H1 (cell line): ENCODE data around the gene CCDC82. TPM values are rescaled to one million over a fixed set of nuclear protein-coding genes. Genes with fewer than 3 reads are reported as not detected.

Experiments used
- CTCF ChIA-PET: fragments of 300-600 bp; sonication (Branson Sonifier 250); formaldehyde crosslinking; loops from one replicate; lab custom pipeline; 2021; ENCODE audit not compliant: partially characterized antibody; lab: Charles Lee
- POLR2A ChIA-PET: fragments of 300-600 bp; sonication (Branson Sonifier 250); formaldehyde crosslinking; loops from one replicate; lab custom pipeline; 2021; ENCODE audit warnings: inconsistent platforms; ENCODE audit not compliant: partially characterized antibody; lab: Charles Lee
- DNase-seq, 2 experiments: peaks; one replicate each; pipeline versions ENCODE4 v3.0.0 to v3.0.0-alpha.2; 2010 to 2022; ENCODE audit warnings: low spot score in 2 of 2, low read depth in 1 of 2, mixed read lengths in 1 of 2
- FAIRE-seq: peaks from 2 replicates; lab custom pipeline; 2011; peaks lifted over from hg19 to GRCh38; lab: Jason Lieb, UNC
- H2AFZ ChIP-seq: 2 replicates; pipeline ENCODE4 v1.8.1; 2012; ENCODE audit warnings: low read length, inconsistent platforms
- H2AK5ac ChIP-seq: 2 replicates; pipeline ENCODE4 v1.6.1; 2013; ENCODE audit warnings: low read depth, low read length
- H2BK120ac ChIP-seq: replicated peaks from 2 replicates; pipeline ENCODE3; 2013; ENCODE audit warnings: low read depth, low read length, inconsistent platforms
- H2BK12ac ChIP-seq: 2 replicates; pipeline ENCODE4 v1.6.1; 2013; ENCODE audit warnings: low read depth, low read length
- H2BK15ac ChIP-seq: 2 replicates; pipeline ENCODE4 v1.6.1; 2013; ENCODE audit warnings: low read length
- H2BK20ac ChIP-seq: 2 replicates; pipeline ENCODE4 v1.6.1; 2013; ENCODE audit warnings: low read length
- H2BK5ac ChIP-seq: 2 replicates; pipeline ENCODE4 v1.6.1; 2013; ENCODE audit warnings: low read depth, low read length
- H3K14ac ChIP-seq: 2 replicates; pipeline ENCODE4 v1.6.1; 2013; ENCODE audit warnings: inconsistent platforms; ENCODE audit not compliant: insufficient read length
- H3K18ac ChIP-seq: 2 replicates; pipeline ENCODE4 v1.6.1; 2013; ENCODE audit warnings: low read length; ENCODE audit errors: extremely low read depth
- H3K23ac ChIP-seq: 2 replicates; pipeline ENCODE4 v1.6.1; 2013; ENCODE audit warnings: inconsistent platforms; ENCODE audit not compliant: insufficient read length
- H3K23me2 ChIP-seq: 2 replicates; pipeline ENCODE4 v1.6.1; 2013; ENCODE audit warnings: low read depth, low read length
- H3K27ac ChIP-seq: 2 replicates; pipeline ENCODE4 v1.6.1; 2011; ENCODE audit warnings: low read depth, low read length, inconsistent platforms
- H3K27me3 ChIP-seq, 4 experiments: replicated peaks in 1 of 4; 1 replicate in 1 of 4; 2 replicates in 3 of 4; pipeline versions ENCODE4 v1.6.1 to v1.8.1; 2011 to 2013; ENCODE audit warnings: low read length in 3 of 4, mild to moderate bottlenecking in 3 of 4, inconsistent platforms in 2 of 4, mixed read lengths in 2 of 4, moderate library complexity in 1 of 4; ENCODE audit not compliant: control insufficient read depth in 3 of 4, insufficient read depth in 3 of 4; ENCODE audit errors: extremely low read depth in 1 of 4
- H3K36me3 ChIP-seq, 4 experiments: 2 replicates each; pipeline versions ENCODE4 v1.6.1 to v1.8.1; 2011 to 2013; ENCODE audit warnings: mild to moderate bottlenecking in 4 of 4, low read length in 3 of 4, moderate library complexity in 2 of 4, control low read depth in 1 of 4, inconsistent platforms in 1 of 4; ENCODE audit not compliant: insufficient read depth in 4 of 4, control insufficient read depth in 2 of 4
- H3K4ac ChIP-seq: replicated peaks from 2 replicates; pipeline ENCODE3; 2013; ENCODE audit warnings: low read length, low read depth, mixed read lengths, inconsistent platforms; ENCODE audit not compliant: insufficient read length
- H3K4me1 ChIP-seq, 4 experiments: replicated peaks in 1 of 4; 1 replicate in 1 of 4; 2 replicates in 3 of 4; pipeline versions ENCODE4 v1.6.1 to v1.8.1; 2011 to 2013; ENCODE audit warnings: low read length in 3 of 4, inconsistent platforms in 2 of 4, mixed read lengths in 1 of 4; ENCODE audit not compliant: insufficient read depth in 4 of 4, control insufficient read depth in 3 of 4
- H3K4me2 ChIP-seq, 2 experiments: 2 replicates each; pipeline versions ENCODE4 v1.6.1 to v1.8.1; 2011 to 2013; ENCODE audit warnings: low read depth in 2 of 2, low read length in 2 of 2, control low read depth in 1 of 2, inconsistent platforms in 1 of 2, mild to moderate bottlenecking in 1 of 2; ENCODE audit not compliant: insufficient read depth in 1 of 2
- H3K4me3 ChIP-seq, 4 experiments: fragments of 200-600, 300-600 bp in 1 of 4; sonication (generic), shearing (Covaris generic), sonication (Bioruptor Twin) in 1 of 4; 2 replicates each; pipeline versions ENCODE4 v1.5.1 to v1.8.1; 2011 to 2016; ENCODE audit warnings: low read length in 4 of 4, low read depth in 3 of 4, control low read depth in 2 of 4, inconsistent platforms in 2 of 4, mild to moderate bottlenecking in 2 of 4, mixed read lengths in 1 of 4, moderate library complexity in 1 of 4; ENCODE audit not compliant: insufficient read depth in 2 of 4; ENCODE audit errors: extremely low read depth in 1 of 4
- H3K56ac ChIP-seq: replicated peaks from 2 replicates; pipeline ENCODE3; 2013; ENCODE audit warnings: low read depth, mild to moderate bottlenecking, mixed read lengths, low read length, inconsistent platforms; ENCODE audit not compliant: insufficient read length
- H3K79me1 ChIP-seq: 2 replicates; pipeline ENCODE4 v1.6.1; 2013; ENCODE audit warnings: low read depth, low read length, control low read depth
- H3K79me2 ChIP-seq, 2 experiments: 2 replicates each; pipeline versions ENCODE4 v1.6.1 to v1.8.1; 2012 to 2013; ENCODE audit warnings: low read length in 2 of 2, mild to moderate bottlenecking in 2 of 2, inconsistent platforms in 1 of 2; ENCODE audit not compliant: insufficient read depth in 2 of 2, control insufficient read depth in 1 of 2
- H3K9ac ChIP-seq, 4 experiments: replicated peaks in 1 of 4; 1 replicate in 1 of 4; 2 replicates in 3 of 4; pipeline versions ENCODE4 v1.6.1 to v1.8.1; 2011 to 2013; ENCODE audit warnings: low read depth in 3 of 4, low read length in 3 of 4, control low read depth in 2 of 4, mild to moderate bottlenecking in 2 of 4, moderate library complexity in 2 of 4, inconsistent platforms in 1 of 4; ENCODE audit errors: extremely low read depth in 1 of 4
- H3K9me3 ChIP-seq, 2 experiments: 2 replicates each; pipeline versions ENCODE4 v1.6.1 to v1.8.1; 2012 to 2013; ENCODE audit warnings: mild to moderate bottlenecking in 2 of 2, moderate library complexity in 2 of 2, control low read depth in 1 of 2, inconsistent platforms in 1 of 2, low read depth in 1 of 2, low read length in 1 of 2, mixed read lengths in 1 of 2; ENCODE audit not compliant: insufficient read depth in 2 of 2
- H4K20me1 ChIP-seq, 2 experiments: replicated peaks in 1 of 2; 2 replicates each; pipeline versions ENCODE3 to v1.8.1; 2011 to 2013; ENCODE audit warnings: inconsistent platforms in 2 of 2, low read length in 2 of 2, mild to moderate bottlenecking in 1 of 2; ENCODE audit not compliant: insufficient read depth in 2 of 2, control insufficient read depth in 1 of 2
- H4K5ac ChIP-seq: 2 replicates; pipeline ENCODE4 v1.6.1; 2013; ENCODE audit warnings: low read length, low read depth, mixed read lengths, inconsistent platforms; ENCODE audit not compliant: insufficient read length
- H4K8ac ChIP-seq: 2 replicates; pipeline ENCODE4 v1.8.0; 2013; ENCODE audit warnings: mild to moderate bottlenecking, moderate library complexity, low read length, inconsistent platforms; ENCODE audit not compliant: insufficient read depth; ENCODE audit errors: extremely low read depth
- H4K91ac ChIP-seq: replicated peaks from 2 replicates; pipeline ENCODE3; 2013; ENCODE audit warnings: low read length, mixed read lengths, inconsistent platforms; ENCODE audit not compliant: insufficient read length
- CHD1 ChIP-seq: IDR thresholded peaks from 2 replicates; pipeline ENCODE4 v1.6.1; 2012; ENCODE audit warnings: low read depth, low read length, improper control_type of control experiment
- KDM5A ChIP-seq: fragments of 200-600 bp; IDR thresholded peaks from 2 replicates; pipeline ENCODE4 v1.7.1; 2012; ENCODE audit warnings: mild to moderate bottlenecking, low read length, inconsistent platforms, mixed read lengths
- RBBP5 ChIP-seq: IDR thresholded peaks from 2 replicates; pipeline ENCODE4 v1.7.1; 2012; ENCODE audit warnings: low read depth, mild to moderate bottlenecking, inconsistent platforms, low read length, moderate library complexity, borderline replicate concordance
- WGBS, 2 experiments: shearing (Covaris generic) in 1 of 2; methylation state at CpG; one replicate each; pipeline versions ENCODE4 v1.1.6 to v1.1.7; 2013 to 2015; ENCODE audit warnings: low lambda C conversion rate in 2 of 2, mixed read lengths in 2 of 2, inconsistent platforms in 1 of 2, low coverage in 1 of 2, missing lambda C conversion rate in 1 of 2; ENCODE audit not compliant: insufficient replicate concordance in 2 of 2, insufficient coverage in 1 of 2, insufficient read length in 1 of 2; ENCODE audit errors: extremely low coverage in 1 of 2, missing lambda C conversion rate in 1 of 2; 5-methylcytosine and 5-hydroxymethylcytosine counted together
- polyA plus RNA-seq, 7 experiments: library from polyadenylated mRNA; depleted of rRNA in 3 of 7; stranded (reverse) in 5 of 7; unstranded in 2 of 7; fragments of >200 nt in 5 of 7; fragments of 200-250 nt in 2 of 7; gene quantifications; 1 replicate in 5 of 7; 2 replicates in 1 of 7; 4 replicates in 1 of 7; pipeline versions ENCODE4 v1.2.1 to v1.2.3, GENCODE V29; 2011 to 2013; ENCODE audit warnings: missing spikeins in 2 of 7, mixed read lengths in 2 of 7
- total RNA-seq: library from RNA; stranded (reverse); fragmentation: NEBNext Ultra II Directional; extraction: Animal tissue kit (Norgen Biotek cat#: 25700); gene quantifications from 2 replicates; pipeline ENCODE4 v1.2.1, GENCODE V29; 2021

The CCDC82 gene
- total and polyA plus RNA-seq, 2 of the 8 experiments (the other 6 are each of a cell fraction or from before 2014, with no cell fraction given): 6.0 to 15.2 TPM

- Histone ChIP-seq H3K56ac (no peak overlapping the region), H3K4me3 (no peak overlapping the region), H3K4ac (no peak overlapping the region), H2BK12ac (no peak overlapping the region), H4K20me1 (no peaks in the 10 kb centered on the region), H2BK20ac (no peak overlapping the region), H3K23me2 (no peaks in the 10 kb centered on the region), H4K91ac (no peak overlapping the region), H2BK5ac (peak overlapping the region; percentile 20; the same call in 1 of the 2 replicates), H3K79me2 (peaks cover 0 to 24% of the 10 kb centered on the region in 2 experiments; a peak in 2 of 4 replicates), H3K36me3 (no peaks in the 10 kb centered on the region), H3K79me1 (no peaks in the 10 kb centered on the region; the same call in 1 of the 2 replicates), H3K9me3 (no peaks in the 10 kb centered on the region), H2BK15ac (no peak overlapping the region), H2AFZ (no peak overlapping the region), H4K5ac (no peak overlapping the region), H3K23ac (no peak overlapping the region), H3K27me3 (no peaks in the 10 kb centered on the region), H2BK120ac (no peak overlapping the region), H3K9ac (no peak overlapping the region), H3K27ac (no peak overlapping the region), H3K14ac (no peak overlapping the region), H3K18ac (no peak overlapping the region), H2AK5ac (no peak overlapping the region), H3K4me2 (no peak overlapping the region; a peak in 2 of 4 replicates), H3K4me1 (peaks cover 3 to 22% (median 18%) of the 10 kb centered on the region in 4 experiments; a peak in 5 of 7 replicates), H4K8ac (no peak overlapping the region)
- ChIA-PET CTCF (interaction anchor here (0.6 to 3.7 kb wide), 12 partner anchors 8 to 276 kb away, joined by 3 to 33 read pairs (median 3); partner anchors contain the start of gene MAML2), POLR2A (interaction anchor here (0.7 to 2.2 kb wide), 4 partner anchors 10 to 541 kb away, joined by 3 to 13 read pairs (median 4); partner anchors contain the start of gene MAML2)
- WGBS, 2 experiments: 93% methylated on average over 7 of the region's 7 CpGs; no CpG with 5 or more reads in 1 of the 2 experiments
- TF ChIP-seq RBBP5 (no peak), CHD1 (no peak), KDM5A (no peak)
- DNase-seq: no peak
- FAIRE-seq: no peak
These were observed 58.0 kb downstream of the CCDC82 start for GRCh38 chr11:96331699-96332116.
